Smooth muscle cell (in vitro differentiated cells): ENCODE measurements around the gene SYNE3. TPM values are rescaled to one million over a fixed set of nuclear protein-coding genes. Genes with fewer than 3 reads are reported as not detected.

Experiments used
- DNase-seq: peaks from one replicate; lab custom pipeline; 2025; ENCODE audit not compliant: unreplicated experiment; lab: John Stamatoyannopoulos, UW
- H2AFZ ChIP-seq: fragments of 200-600 bp; sonication (generic); 2 replicates; pipeline ENCODE4 v1.6.0; 2016; ENCODE audit warnings: antibody characterized with exemption, low read depth, mild to moderate bottlenecking
- H3F3A ChIP-seq: fragments of 200-600 bp; sonication (generic); 2 replicates; pipeline ENCODE4 v1.6.0; 2017; ENCODE audit warnings: antibody characterized with exemption, low read depth
- H3K27ac ChIP-seq: fragments of 200-600 bp; sonication (generic); 2 replicates; pipeline ENCODE4 v1.5.1; 2016; ENCODE audit warnings: low read depth, mild to moderate bottlenecking
- H3K27me3 ChIP-seq: fragments of 200-600 bp; sonication (generic); 2 replicates; pipeline ENCODE4 v1.6.1; 2016; ENCODE audit warnings: low read depth, mild to moderate bottlenecking
- H3K36me3 ChIP-seq: fragments of 200-600 bp; sonication (generic); 2 replicates; pipeline ENCODE4 v1.5.1; 2016; ENCODE audit warnings: low read depth
- H3K4me1 ChIP-seq: fragments of 200-600 bp; sonication (generic); 2 replicates; pipeline ENCODE4 v1.5.1; 2016; ENCODE audit warnings: low read depth
- H3K4me2 ChIP-seq: fragments of 200-600 bp; sonication (generic); 2 replicates; pipeline ENCODE4 v1.6.0; 2016; ENCODE audit warnings: mild to moderate bottlenecking
- H3K4me3 ChIP-seq: fragments of 200-600 bp; sonication (generic); 2 replicates; pipeline ENCODE4 v1.5.1; 2016; ENCODE audit warnings: mild to moderate bottlenecking
- H3K79me2 ChIP-seq: fragments of 200-600 bp; sonication (generic); 2 replicates; pipeline ENCODE4 v1.6.0; 2016; ENCODE audit warnings: low read depth, mild to moderate bottlenecking
- H3K9ac ChIP-seq: fragments of 200-600 bp; sonication (generic); 2 replicates; pipeline ENCODE4 v1.6.0; 2016; ENCODE audit warnings: low read depth
- H3K9me3 ChIP-seq: fragments of 200-600 bp; sonication (generic); replicated peaks from 2 replicates; pipeline ENCODE4 v1.5.1; 2016; ENCODE audit warnings: low read depth
- H4K20me1 ChIP-seq: fragments of 200-600 bp; sonication (generic); 2 replicates; pipeline ENCODE4 v1.6.0; 2016; ENCODE audit warnings: low read depth
- CTCF ChIP-seq: fragments of 200-600 bp; sonication (generic); IDR thresholded peaks from 2 replicates; pipeline ENCODE4 v1.5.1; 2017; ENCODE audit warnings: borderline replicate concordance, mild to moderate bottlenecking, antibody characterized with exemption; ENCODE audit not compliant: insufficient read depth, poor library complexity, severe bottlenecking
- WGBS: methylation state at CpG from one replicate; pipeline ENCODE4 v1.1.7; 2016; ENCODE audit warnings: low lambda C conversion rate; 5-methylcytosine and 5-hydroxymethylcytosine counted together
- polyA plus RNA-seq: library from polyadenylated mRNA; unstranded; fragments of >200 nt; fragmentation: Nextera tagmentation; extraction: Ambion mirVana; gene quantifications from 2 replicates; pipeline ENCODE4 v1.2.1, GENCODE V29; 2016
- total RNA-seq: library from RNA; depleted of rRNA; stranded (reverse); fragments of >200 nt; gene quantifications from 2 replicates; pipeline ENCODE4 v1.2.3, GENCODE V29; 2014

Gene SYNE3
- total and polyA plus RNA-seq, 2 experiments from 2014 or later, result 4.0 to 4.1 TPM

- H4K20me1 ChIP-seq, result peaks cover 15% of the 10 kb centered on the region
- DNase-seq, result no peak
- no peaks in the 10 kb centered on the region for H3K9me3 ChIP-seq
- H3K27me3 ChIP-seq, result no peaks in the 10 kb centered on the region
- peak overlapping the region; percentile 36 for H3K9ac ChIP-seq
- peaks cover 67% of the 10 kb centered on the region for H3K79me2 ChIP-seq
- no peaks in the 10 kb centered on the region for H3K36me3 ChIP-seq
- peaks cover 29% of the 10 kb centered on the region for H3K4me1 ChIP-seq
- no peak for TF ChIP-seq CTCF
- H2AFZ ChIP-seq, result no peak overlapping the region
- H3K4me3 ChIP-seq, result no peak overlapping the region
- peaks cover 22% of the 10 kb centered on the region for H3F3A ChIP-seq
- H3K27ac ChIP-seq, result peak overlapping the region; percentile 98
- H3K4me2 ChIP-seq, result peak overlapping the region; percentile 89
- 74% methylated on average over 13 of the region's 13 CpGs for WGBS
Observed at GRCh38 chr14:95530473-95531276, 14.2 kb upstream of the SYNE3 start.

GRCh38 chr14:95529216-95529615 lies 12.8 kb upstream of the SYNE3 start:
- peaks cover 11% of the 10 kb centered on the region for H4K20me1 ChIP-seq
- H3F3A ChIP-seq, result peaks cover 29% of the 10 kb centered on the region
- peaks cover 61% of the 10 kb centered on the region for H3K79me2 ChIP-seq
- peak overlapping the region; percentile 98 for H3K27ac ChIP-seq
- H3K27me3 ChIP-seq, result no peaks in the 10 kb centered on the region
- no peak for TF ChIP-seq CTCF
- H2AFZ ChIP-seq, result no peak overlapping the region
- H3K9ac ChIP-seq, result no peak overlapping the region
- H3K4me2 ChIP-seq, result no peak overlapping the region
- no peaks in the 10 kb centered on the region for H3K9me3 ChIP-seq
- WGBS, result 94% methylated on average over 7 of the region's 7 CpGs
- DNase-seq, result no peak
- H3K36me3 ChIP-seq, result no peaks in the 10 kb centered on the region
- H3K4me1 ChIP-seq, result peaks cover 29% of the 10 kb centered on the region
- no peak overlapping the region for H3K4me3 ChIP-seq

GRCh38 chr14:95527387-95528002 lies 11.0 kb upstream of the SYNE3 start:
- Histone ChIP-seq H2AFZ (no peak overlapping the region), H3K4me1 (peaks cover 26% of the 10 kb centered on the region), H4K20me1 (peaks cover 11% of the 10 kb centered on the region), H3K9ac (no peak overlapping the region), H3K27ac (peak overlapping the region; percentile 64), H3K27me3 (no peaks in the 10 kb centered on the region), H3K4me3 (no peak overlapping the region), H3K79me2 (peaks cover 46% of the 10 kb centered on the region), H3F3A (peaks cover 34% of the 10 kb centered on the region), H3K36me3 (no peaks in the 10 kb centered on the region), H3K9me3 (no peaks in the 10 kb centered on the region), H3K4me2 (peak overlapping the region; percentile 59)
- DNase-seq, result no peak
- TF ChIP-seq CTCF, result peak; percentile 79
- 70% methylated on average over 4 of the region's 4 CpGs for WGBS
